Heart right ventricle (tissue), 16 donors: Measurements from ENCODE around the gene ENOX1. TPM values are rescaled to one million over a fixed set of nuclear protein-coding genes. Genes with fewer than 3 reads are reported as not detected.

Source experiments
- ATAC-seq, 8 donors: fragments of 200-7000 bp; cut with Tn5 transposase; one replicate each; pipeline ENCODE4 v1.9.1; 2020; ENCODE audit warnings: mild to moderate bottlenecking in 8 of 8, moderate library complexity in 8 of 8, moderate number of reproducible peaks in 1 of 8
- DNase-seq, 2 donors: peaks; one replicate each; pipeline ENCODE4 v3.0.0-alpha.2; 2020
- H3K27ac ChIP-seq, 10 donors: fragments of 200-600 bp; sonication (generic) in 2 of 10; one replicate each; pipeline versions ENCODE4 v1.5.0 to v1.8.0; 2020 to 2022; ENCODE audit warnings: mild to moderate bottlenecking in 3 of 10
- H3K27me3 ChIP-seq, 7 donors: fragments of 200-600 bp; one replicate each; pipeline ENCODE4 v1.8.0; 2021 to 2022; ENCODE audit warnings: mild to moderate bottlenecking in 2 of 7
- H3K36me3 ChIP-seq, 9 donors: fragments of 200-600 bp; sonication (generic) in 1 of 9; one replicate each; pipeline versions ENCODE4 v1.5.0 to v1.8.0; 2020 to 2022; ENCODE audit warnings: mild to moderate bottlenecking in 2 of 9
- H3K4me1 ChIP-seq, 9 donors: fragments of 200-600 bp; sonication (generic) in 1 of 9; one replicate each; pipeline versions ENCODE4 v1.5.0 to v1.8.0; 2020 to 2022; ENCODE audit warnings: mild to moderate bottlenecking in 4 of 9
- H3K4me3 ChIP-seq, 10 donors: fragments of 200-600 bp; sonication (generic) in 2 of 10; one replicate each; pipeline versions ENCODE4 v1.5.0 to v1.8.0; 2020 to 2022; ENCODE audit warnings: mild to moderate bottlenecking in 7 of 10, moderate library complexity in 2 of 10
- H3K9me3 ChIP-seq, 11 donors: fragments of 200-600 bp in 10 of 11; sonication (generic) in 2 of 11; one replicate each; pipeline versions ENCODE4 v1.5.0 to v1.8.0; 2013 to 2022; ENCODE audit warnings: mild to moderate bottlenecking in 2 of 11, control low read depth in 1 of 11, moderate library complexity in 1 of 11
- WGBS, 2 donors: extraction: QIAGEN DNeasy Blood & Tissue Kit; methylation state at CpG; one replicate each; pipeline ENCODE4 v1.1.7; 2013; ENCODE audit warnings: inconsistent platforms in 1 of 2; 5-methylcytosine and 5-hydroxymethylcytosine counted together
- intact Hi-C, 10 donors: fragments of 100-400 bp; cut with DNase I; formaldehyde crosslinking; loops; one replicate each; pipeline versions ENCODE4 v1.11.1 to v1.14.2; 2022
- polyA plus RNA-seq, 2 donors: library from polyadenylated mRNA; stranded (reverse); fragments of 200-250 nt; gene quantifications; one replicate each; pipeline ENCODE4 v1.2.3, GENCODE V29; 2013
- total RNA-seq, 10 donors: library from RNA; stranded (reverse); fragmentation: NEBNext Ultra II Directional in 3 of 10; extraction: Animal tissue kit (Norgen Biotek cat#: 25700) in 3 of 10; gene quantifications; one replicate each; pipeline versions ENCODE4 v1.2.1 to v1.2.4, GENCODE V29; 2021 to 2023
- TF ChIP-seq, protein P1 (sequence below), 9 donors: fragments of 200-600 bp; sonication (generic) in 2 of 9; IDR thresholded peaks; one replicate each; pipeline versions ENCODE4 v1.5.0 to v1.8.0; 2021 to 2022; ENCODE audit warnings: antibody characterized with exemption in 9 of 9, mild to moderate bottlenecking in 5 of 9, moderate library complexity in 1 of 9
- donor health status: Arrhythmogenic right ventricular cardiomyopathy.
- donor health status: ischemic (EF 13 %, LVEDD 7.1; RV severe dilation, severe dysfunction).
- donor health status: healthy with polysubstance abuse.
- donor health status: DM: no; HTN: yes; CAD: no.
- donor health status: DM: no; HTN: no; CAD: no.
- donor health status: ischemic (EF 25% LVEDD 6.9; RV normal size, moderate dysfunction).
- donor health status: ischemic (EF 25% LVEDD 5.7; RV mildly dilated, moderate dysfunction).
- donor health status: healthy.
- donor health status: DM: yes; HTN: yes; CAD: no.
- donor health status: Ischemic cardiomyopathy.
- donor health status: ischemic (EF 35%, LVEDD 5.7; RV mildly dilated, moderate dysfunction).
- donor health status: nonischemic (EF 11% LVEDD 7.7; RV severe dilation, severe dysfunction).
- donor health status: DM: yes; HTN: yes; CAD: no.
- donor health status: PGD.
- donor health status: ischemic (EF 29% LVEDD 5.4; RV normal size, mild dysfunction).
- donor health status: nonischemic (EF 23%, LVEDD 6.1; RV moderate dilation, normal function).

Gene ENOX1
- total and polyA plus RNA-seq, 12 donors, result 2.0 to 10.4 (median 7.1) TPM

DNA sequence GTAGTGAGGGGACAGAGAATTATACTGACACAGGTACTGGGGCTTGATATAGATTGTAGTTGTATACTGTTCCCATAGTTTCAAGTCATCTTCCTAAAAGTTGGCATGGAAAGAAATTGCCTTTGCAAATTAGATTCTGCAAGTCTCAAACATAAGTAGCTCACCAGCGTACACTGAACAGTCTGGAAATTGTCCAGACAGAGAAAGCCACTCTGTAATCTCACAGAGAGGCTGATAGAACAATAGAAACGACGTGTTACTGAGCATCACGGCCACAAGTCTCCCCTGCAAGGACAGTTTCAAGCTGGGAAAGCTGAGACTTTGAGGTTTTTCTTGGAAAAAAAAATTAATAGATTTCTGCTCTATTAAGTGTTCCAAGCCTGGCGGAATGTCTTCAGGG lies 534.8 kb downstream of the ENOX1 start:
- intact Hi-C loops, result no loop called here
- DNase-seq (no peak), ATAC-seq (peak in 1 of 8 donors; percentile 71)
- Histone ChIP-seq H3K4me1 (no peaks in the 10 kb centered on the region), H3K27ac (no peak overlapping the region), H3K4me3 (no peak overlapping the region), H3K36me3 (no peaks in the 10 kb centered on the region), H3K9me3 (no peaks in the 10 kb centered on the region), H3K27me3 (no peaks in the 10 kb centered on the region)
- 42 to 45% methylated on average over 5 of the region's 5 CpGs for WGBS, 2 donors
- TF ChIP-seq, protein P1, sequence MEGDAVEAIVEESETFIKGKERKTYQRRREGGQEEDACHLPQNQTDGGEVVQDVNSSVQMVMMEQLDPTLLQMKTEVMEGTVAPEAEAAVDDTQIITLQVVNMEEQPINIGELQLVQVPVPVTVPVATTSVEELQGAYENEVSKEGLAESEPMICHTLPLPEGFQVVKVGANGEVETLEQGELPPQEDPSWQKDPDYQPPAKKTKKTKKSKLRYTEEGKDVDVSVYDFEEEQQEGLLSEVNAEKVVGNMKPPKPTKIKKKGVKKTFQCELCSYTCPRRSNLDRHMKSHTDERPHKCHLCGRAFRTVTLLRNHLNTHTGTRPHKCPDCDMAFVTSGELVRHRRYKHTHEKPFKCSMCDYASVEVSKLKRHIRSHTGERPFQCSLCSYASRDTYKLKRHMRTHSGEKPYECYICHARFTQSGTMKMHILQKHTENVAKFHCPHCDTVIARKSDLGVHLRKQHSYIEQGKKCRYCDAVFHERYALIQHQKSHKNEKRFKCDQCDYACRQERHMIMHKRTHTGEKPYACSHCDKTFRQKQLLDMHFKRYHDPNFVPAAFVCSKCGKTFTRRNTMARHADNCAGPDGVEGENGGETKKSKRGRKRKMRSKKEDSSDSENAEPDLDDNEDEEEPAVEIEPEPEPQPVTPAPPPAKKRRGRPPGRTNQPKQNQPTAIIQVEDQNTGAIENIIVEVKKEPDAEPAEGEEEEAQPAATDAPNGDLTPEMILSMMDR (IDR thresholded peaks at IDR 0.05), result no peak

DNA sequence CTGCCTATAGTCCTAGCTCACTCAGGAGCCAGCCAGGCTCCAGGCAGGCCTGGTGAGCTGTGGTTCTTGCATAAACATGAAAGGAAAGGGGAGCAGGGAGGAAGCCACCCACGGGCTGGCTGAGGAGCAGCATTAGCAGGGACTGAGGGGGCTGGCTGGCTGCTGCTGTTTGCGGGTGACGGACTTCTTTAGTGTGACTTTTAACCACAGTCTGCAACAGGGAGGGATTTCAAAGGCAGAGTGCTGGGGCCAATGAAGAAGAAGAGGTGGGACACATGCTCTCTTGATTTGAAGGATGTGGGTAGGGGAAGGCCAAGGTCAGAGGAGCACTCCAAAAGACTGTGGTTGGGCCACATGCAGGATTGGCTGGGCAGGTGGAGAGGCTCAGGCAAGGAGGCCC lies 540.4 kb downstream of the ENOX1 start:
- DNase-seq, result no peak
- H3K27ac ChIP-seq, result no peak overlapping the region
- ATAC-seq, result no peak
- 68 to 73% methylated on average over 3 of the region's 3 CpGs for WGBS, 2 donors
- H3K36me3 ChIP-seq, result no peaks in the 10 kb centered on the region
- no peaks in the 10 kb centered on the region for H3K4me1 ChIP-seq
- no peak overlapping the region for H3K4me3 ChIP-seq
- TF ChIP-seq, protein P1 (IDR thresholded peaks at IDR 0.05), result no peak
- H3K9me3 ChIP-seq, result no peaks in the 10 kb centered on the region
- intact Hi-C loops, result no loop called here
- H3K27me3 ChIP-seq, result no peaks in the 10 kb centered on the region

DNA sequence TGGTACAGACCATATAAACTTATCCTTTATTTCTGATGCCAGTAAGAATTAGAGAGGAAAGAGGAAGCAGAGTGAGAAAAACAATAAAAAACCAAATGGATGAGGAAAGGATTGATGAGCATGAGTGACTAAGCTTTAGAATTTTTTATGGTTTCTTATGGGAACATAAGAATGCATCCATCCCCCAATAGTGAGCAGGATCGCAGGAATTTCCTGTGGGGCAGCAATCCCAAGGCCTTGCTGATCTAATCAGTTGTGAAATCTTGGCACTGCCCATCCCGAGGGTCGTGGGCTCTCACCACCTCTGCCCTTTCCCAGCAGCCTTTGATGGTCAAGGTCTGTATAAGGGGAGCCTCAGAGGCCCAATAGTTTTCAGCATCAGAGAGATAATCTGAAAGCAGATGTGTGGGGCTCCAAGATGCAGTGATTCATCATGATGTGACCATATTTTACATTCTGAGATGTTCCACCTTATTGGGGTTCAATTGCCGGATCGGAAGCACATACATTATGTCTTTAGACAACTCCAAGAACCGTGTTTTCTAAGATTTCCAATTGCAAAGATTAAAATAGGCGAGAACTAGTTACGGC lies 541.3 kb downstream of the ENOX1 start:
- Histone ChIP-seq H3K4me3 (no peak overlapping the region), H3K9me3 (no peaks in the 10 kb centered on the region), H3K27ac (no peak overlapping the region), H3K4me1 (no peaks in the 10 kb centered on the region), H3K27me3 (no peaks in the 10 kb centered on the region), H3K36me3 (no peaks in the 10 kb centered on the region)
- ATAC-seq, result no peak
- DNase-seq, result no peak
- intact Hi-C loops, result no loop called here
- WGBS, 2 donors, result 76 to 84% methylated on average over 8 of the region's 8 CpGs
- TF ChIP-seq, protein P1 (IDR thresholded peaks at IDR 0.05), result no peak

DNA sequence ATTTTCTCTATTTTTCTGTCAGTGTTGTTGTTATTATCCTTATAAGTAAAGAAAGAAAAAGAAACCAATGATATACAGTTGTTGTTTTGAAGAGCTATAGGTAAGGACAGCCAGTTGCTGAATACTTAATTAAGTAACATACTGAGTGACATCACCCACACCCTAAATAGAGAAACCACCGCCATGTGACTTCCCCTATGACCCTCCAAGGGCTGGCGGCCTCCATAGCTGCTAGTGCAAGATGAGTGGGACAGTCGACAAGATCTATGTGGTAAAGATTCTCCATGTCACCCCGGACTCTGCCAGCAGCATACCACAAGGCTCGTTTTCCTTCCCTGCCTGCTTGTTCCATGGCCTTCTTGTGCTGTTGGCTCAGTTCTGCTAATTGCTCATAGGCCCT lies 542.3 kb downstream of the ENOX1 start:
- Histone ChIP-seq H3K4me1 (no peaks in the 10 kb centered on the region), H3K36me3 (no peaks in the 10 kb centered on the region), H3K27ac (no peak overlapping the region), H3K27me3 (no peaks in the 10 kb centered on the region), H3K4me3 (no peak overlapping the region), H3K9me3 (no peaks in the 10 kb centered on the region)
- ATAC-seq (no peak), DNase-seq (no peak)
- TF ChIP-seq, protein P1 (IDR thresholded peaks at IDR 0.05), result no peak
- WGBS, 2 donors, result 92 to 97% methylated on average over 5 of the region's 5 CpGs
- intact Hi-C loops, result no loop called here
